HepG2 (cell line): ENCODE measurements around the gene VAMP2. TPM values are rescaled to one million over a fixed set of nuclear protein-coding genes. Genes with fewer than 3 reads are reported as not detected.

ENCODE experiments used
- FOXK1 ChIP-seq: sonication (generic); formaldehyde crosslinking; IDR thresholded peaks from 2 replicates; pipeline ENCODE4 v1.4.0; 2020; ENCODE audit warnings: low read depth, missing genetic modification reagents, borderline replicate concordance
- GPN1 ChIP-seq: sonication (generic); formaldehyde crosslinking; IDR thresholded peaks from 2 replicates; pipeline ENCODE4 v1.5.1; 2020; ENCODE audit warnings: missing genetic modification reagents, borderline replicate concordance
- KAT2B ChIP-seq: fragments of 150-350 bp; IDR thresholded peaks from 2 replicates; pipeline ENCODE4 v1.6.1; 2014; ENCODE audit warnings: low read depth, low read length, borderline replicate concordance
- KDM6A ChIP-seq: IDR thresholded peaks from 2 replicates; pipeline ENCODE4 v1.6.1; 2016; ENCODE audit warnings: low read depth
- MAF1 ChIP-seq: sonication (generic); formaldehyde crosslinking; IDR thresholded peaks from 2 replicates; pipeline ENCODE4 v1.5.0; 2020; ENCODE audit warnings: missing genetic modification reagents, borderline replicate concordance
- NCOA1 ChIP-seq: sonication (generic); formaldehyde crosslinking; IDR thresholded peaks from 2 replicates; pipeline ENCODE4 v1.9.0; 2021; ENCODE audit warnings: missing genetic modification reagents
- NFIC ChIP-seq: IDR thresholded peaks from 2 replicates; pipeline ENCODE4 v1.6.1; 2012; ENCODE audit warnings: mild to moderate bottlenecking, low read length, inconsistent platforms
- NR2F2 ChIP-seq: IDR thresholded peaks from 2 replicates; pipeline ENCODE4 v1.6.1; 2012; ENCODE audit warnings: low read depth, inconsistent platforms, borderline replicate concordance
- RXRA ChIP-seq: sonication (generic); formaldehyde crosslinking; IDR thresholded peaks from 2 replicates; pipeline ENCODE4 v1.5.1; 2020; ENCODE audit warnings: missing genetic modification reagents
- ZFP90 ChIP-seq: sonication (generic); formaldehyde crosslinking; IDR thresholded peaks from 2 replicates; pipeline ENCODE4 v1.8.0; 2022; ENCODE audit warnings: missing genetic modification reagents, mild to moderate bottlenecking, inconsistent platforms, borderline replicate concordance
- ZNF562 ChIP-seq: sonication (generic); formaldehyde crosslinking; IDR thresholded peaks from 2 replicates; pipeline ENCODE4 v1.8.0; 2022; ENCODE audit warnings: missing genetic modification reagents, borderline replicate concordance
- ZNF660 ChIP-seq: sonication (generic); formaldehyde crosslinking; IDR thresholded peaks from 2 replicates; pipeline ENCODE4 v1.5.1; 2020; ENCODE audit warnings: mild to moderate bottlenecking, low read depth, missing genetic modification reagents, borderline replicate concordance
- ZNF709 ChIP-seq: sonication (generic); formaldehyde crosslinking; IDR thresholded peaks from 2 replicates; pipeline ENCODE4 v1.5.0; 2020; ENCODE audit warnings: mild to moderate bottlenecking, missing genetic modification reagents
- ZNF768 ChIP-seq: sonication (generic); formaldehyde crosslinking; IDR thresholded peaks from 2 replicates; pipeline ENCODE4 v1.4.0; 2020; ENCODE audit warnings: missing genetic modification reagents
- polyA plus RNA-seq, 8 experiments: library from polyadenylated mRNA; depleted of rRNA in 3 of 8; stranded (reverse) in 7 of 8; unstranded in 1 of 8; fragments of >200 nt; fragmentation: Illumina TruSeq in 4 of 8; extraction: Trizol in 4 of 8; gene quantifications; 2 replicates each; pipeline versions ENCODE4 v1.2.1 to v1.2.3, GENCODE V29; 2011 to 2016; ENCODE audit warnings: low read depth in 4 of 8, missing spikeins in 1 of 8, mixed read lengths in 1 of 8; ENCODE audit not compliant: insufficient read depth in 1 of 8
- total RNA-seq, 5 experiments: library from RNA; depleted of rRNA; stranded (reverse); fragments of >200 nt; fragmentation: Illumina TruSeq; extraction: Trizol; gene quantifications; 2 replicates each; pipeline ENCODE4 v1.2.3, GENCODE V29; 2016; ENCODE audit warnings: low read depth in 1 of 5
- TF ChIP-seq, protein P1 (sequence below): sonication (generic); formaldehyde crosslinking; IDR thresholded peaks from 2 replicates; pipeline ENCODE4; 2020; ENCODE audit warnings: missing genetic modification reagents, mild to moderate bottlenecking, borderline replicate concordance
- TF ChIP-seq, protein P2 (sequence below): sonication (generic); formaldehyde crosslinking; IDR thresholded peaks from 2 replicates; pipeline ENCODE4 v1.9.0; 2022; ENCODE audit warnings: missing genetic modification reagents, mild to moderate bottlenecking, borderline replicate concordance
- TF ChIP-seq, protein P3 (sequence below): sonication (generic); formaldehyde crosslinking; IDR thresholded peaks from 2 replicates; pipeline ENCODE4 v1.4.0; 2020; ENCODE audit warnings: mild to moderate bottlenecking, missing genetic modification reagents
- TF ChIP-seq, protein P4 (sequence below): sonication (generic); formaldehyde crosslinking; IDR thresholded peaks from 2 replicates; pipeline ENCODE4 v1.8.0; 2022; ENCODE audit warnings: missing genetic modification reagents, mild to moderate bottlenecking, borderline replicate concordance
- TF ChIP-seq, protein P5 (sequence below): IDR thresholded peaks from 2 replicates; pipeline ENCODE4 v1.6.1; 2018; ENCODE audit warnings: missing genetic modification reagents, mild to moderate bottlenecking, missing compliant biosample characterization

The VAMP2 gene
- total and polyA plus RNA-seq, 2 of the 13 experiments (the other 11 are each of a cell fraction or from before 2014, with no cell fraction given): 3.9 to 17.2 TPM

DNA sequence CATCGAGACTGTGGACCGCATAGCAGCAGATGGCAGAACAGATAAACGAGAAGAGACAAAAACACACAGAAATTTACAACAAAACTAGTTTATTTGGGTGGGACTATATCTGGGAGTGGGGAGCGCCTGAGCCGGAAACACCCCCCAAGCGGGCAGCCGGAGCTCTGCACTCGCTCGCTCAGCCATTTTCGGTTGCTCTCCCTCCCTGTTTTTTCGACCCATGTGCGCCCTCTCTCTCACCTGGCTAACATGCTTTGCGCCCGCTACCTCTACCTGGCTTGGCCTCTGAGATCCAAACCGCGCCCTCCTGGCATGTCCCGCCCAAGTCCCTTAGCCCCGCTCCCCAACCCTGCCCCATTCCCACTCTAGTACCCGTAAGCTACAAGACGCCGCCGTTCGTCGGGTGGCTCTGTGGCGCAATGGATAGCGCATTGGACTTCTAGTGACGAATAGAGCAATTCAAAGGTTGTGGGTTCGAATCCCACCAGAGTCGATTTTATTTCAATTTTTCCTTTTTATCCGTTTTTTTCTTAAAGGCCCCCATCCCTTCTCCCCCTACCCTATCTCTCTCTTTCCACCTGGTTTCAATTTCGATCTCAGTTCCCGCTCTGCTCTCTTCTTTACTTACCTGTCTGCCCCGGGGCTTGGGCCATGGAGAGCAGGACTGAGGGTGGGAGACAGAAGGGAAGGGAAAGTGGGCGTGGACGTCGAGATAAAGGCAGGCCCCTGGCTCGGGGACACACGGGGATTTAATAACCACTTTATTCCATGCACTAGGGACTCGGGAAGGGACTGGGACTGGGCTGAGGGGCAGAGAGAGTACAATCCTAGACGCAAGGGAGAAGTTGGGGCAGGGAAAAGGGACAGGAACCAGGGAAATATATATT lies 42.0 kb downstream of the VAMP2 start (continued):
- TF ChIP-seq RXRA (CRISPR knock-in tag) (peak; percentile 38), NFIC (0 out of 2 replicates have a peak, but pooled peaks have one; percentile 31), NR2F2 (peak; percentile 50; the same call in 1 of the 2 replicates), ZNF562 (CRISPR knock-in tag) (no peak), NCOA1 (CRISPR knock-in tag) (0 out of 2 replicates have a peak, but pooled peaks have one; percentile 51), ZNF709 (CRISPR knock-in tag) (0 out of 2 replicates have a peak, but pooled peaks have one; percentile 36), ZNF660 (no peak), ZNF768 (CRISPR knock-in tag) (0 out of 2 replicates have a peak, but pooled peaks have one; percentile 49), MAF1 (CRISPR knock-in tag) (peak; percentile 93; the same call in 1 of the 2 replicates), KAT2B (no peak), ZFP90 (0 out of 2 replicates have a peak, but pooled peaks have one; percentile 7), GPN1 (CRISPR knock-in tag) (no peak), FOXK1 (peak; percentile 44; the same call in 1 of the 2 replicates), KDM6A (CRISPR knock-in tag) (no peak)
- TF ChIP-seq, protein P1, sequence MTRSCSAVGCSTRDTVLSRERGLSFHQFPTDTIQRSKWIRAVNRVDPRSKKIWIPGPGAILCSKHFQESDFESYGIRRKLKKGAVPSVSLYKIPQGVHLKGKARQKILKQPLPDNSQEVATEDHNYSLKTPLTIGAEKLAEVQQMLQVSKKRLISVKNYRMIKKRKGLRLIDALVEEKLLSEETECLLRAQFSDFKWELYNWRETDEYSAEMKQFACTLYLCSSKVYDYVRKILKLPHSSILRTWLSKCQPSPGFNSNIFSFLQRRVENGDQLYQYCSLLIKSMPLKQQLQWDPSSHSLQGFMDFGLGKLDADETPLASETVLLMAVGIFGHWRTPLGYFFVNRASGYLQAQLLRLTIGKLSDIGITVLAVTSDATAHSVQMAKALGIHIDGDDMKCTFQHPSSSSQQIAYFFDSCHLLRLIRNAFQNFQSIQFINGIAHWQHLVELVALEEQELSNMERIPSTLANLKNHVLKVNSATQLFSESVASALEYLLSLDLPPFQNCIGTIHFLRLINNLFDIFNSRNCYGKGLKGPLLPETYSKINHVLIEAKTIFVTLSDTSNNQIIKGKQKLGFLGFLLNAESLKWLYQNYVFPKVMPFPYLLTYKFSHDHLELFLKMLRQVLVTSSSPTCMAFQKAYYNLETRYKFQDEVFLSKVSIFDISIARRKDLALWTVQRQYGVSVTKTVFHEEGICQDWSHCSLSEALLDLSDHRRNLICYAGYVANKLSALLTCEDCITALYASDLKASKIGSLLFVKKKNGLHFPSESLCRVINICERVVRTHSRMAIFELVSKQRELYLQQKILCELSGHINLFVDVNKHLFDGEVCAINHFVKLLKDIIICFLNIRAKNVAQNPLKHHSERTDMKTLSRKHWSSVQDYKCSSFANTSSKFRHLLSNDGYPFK (CRISPR knock-in tag): peak; percentile 83; the same call in 1 of the 2 replicates
- TF ChIP-seq, protein P2, sequence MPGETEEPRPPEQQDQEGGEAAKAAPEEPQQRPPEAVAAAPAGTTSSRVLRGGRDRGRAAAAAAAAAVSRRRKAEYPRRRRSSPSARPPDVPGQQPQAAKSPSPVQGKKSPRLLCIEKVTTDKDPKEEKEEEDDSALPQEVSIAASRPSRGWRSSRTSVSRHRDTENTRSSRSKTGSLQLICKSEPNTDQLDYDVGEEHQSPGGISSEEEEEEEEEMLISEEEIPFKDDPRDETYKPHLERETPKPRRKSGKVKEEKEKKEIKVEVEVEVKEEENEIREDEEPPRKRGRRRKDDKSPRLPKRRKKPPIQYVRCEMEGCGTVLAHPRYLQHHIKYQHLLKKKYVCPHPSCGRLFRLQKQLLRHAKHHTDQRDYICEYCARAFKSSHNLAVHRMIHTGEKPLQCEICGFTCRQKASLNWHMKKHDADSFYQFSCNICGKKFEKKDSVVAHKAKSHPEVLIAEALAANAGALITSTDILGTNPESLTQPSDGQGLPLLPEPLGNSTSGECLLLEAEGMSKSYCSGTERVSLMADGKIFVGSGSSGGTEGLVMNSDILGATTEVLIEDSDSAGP (CRISPR knock-in tag): peak; percentile 64; the same call in 1 of the 2 replicates
- TF ChIP-seq, protein P3, sequence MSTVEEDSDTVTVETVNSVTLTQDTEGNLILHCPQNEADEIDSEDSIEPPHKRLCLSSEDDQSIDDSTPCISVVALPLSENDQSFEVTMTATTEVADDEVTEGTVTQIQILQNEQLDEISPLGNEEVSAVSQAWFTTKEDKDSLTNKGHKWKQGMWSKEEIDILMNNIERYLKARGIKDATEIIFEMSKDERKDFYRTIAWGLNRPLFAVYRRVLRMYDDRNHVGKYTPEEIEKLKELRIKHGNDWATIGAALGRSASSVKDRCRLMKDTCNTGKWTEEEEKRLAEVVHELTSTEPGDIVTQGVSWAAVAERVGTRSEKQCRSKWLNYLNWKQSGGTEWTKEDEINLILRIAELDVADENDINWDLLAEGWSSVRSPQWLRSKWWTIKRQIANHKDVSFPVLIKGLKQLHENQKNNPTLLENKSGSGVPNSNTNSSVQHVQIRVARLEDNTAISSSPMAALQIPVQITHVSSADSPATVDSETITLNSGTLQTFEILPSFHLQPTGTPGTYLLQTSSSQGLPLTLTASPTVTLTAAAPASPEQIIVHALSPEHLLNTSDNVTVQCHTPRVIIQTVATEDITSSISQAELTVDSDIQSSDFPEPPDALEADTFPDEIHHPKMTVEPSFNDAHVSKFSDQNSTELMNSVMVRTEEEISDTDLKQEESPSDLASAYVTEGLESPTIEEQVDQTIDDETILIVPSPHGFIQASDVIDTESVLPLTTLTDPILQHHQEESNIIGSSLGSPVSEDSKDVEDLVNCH (CRISPR knock-in tag): no peak
- TF ChIP-seq, protein P4, sequence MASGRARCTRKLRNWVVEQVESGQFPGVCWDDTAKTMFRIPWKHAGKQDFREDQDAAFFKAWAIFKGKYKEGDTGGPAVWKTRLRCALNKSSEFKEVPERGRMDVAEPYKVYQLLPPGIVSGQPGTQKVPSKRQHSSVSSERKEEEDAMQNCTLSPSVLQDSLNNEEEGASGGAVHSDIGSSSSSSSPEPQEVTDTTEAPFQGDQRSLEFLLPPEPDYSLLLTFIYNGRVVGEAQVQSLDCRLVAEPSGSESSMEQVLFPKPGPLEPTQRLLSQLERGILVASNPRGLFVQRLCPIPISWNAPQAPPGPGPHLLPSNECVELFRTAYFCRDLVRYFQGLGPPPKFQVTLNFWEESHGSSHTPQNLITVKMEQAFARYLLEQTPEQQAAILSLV (CRISPR knock-in tag): peak; percentile 67; the same call in 1 of the 2 replicates
- TF ChIP-seq, protein P5, sequence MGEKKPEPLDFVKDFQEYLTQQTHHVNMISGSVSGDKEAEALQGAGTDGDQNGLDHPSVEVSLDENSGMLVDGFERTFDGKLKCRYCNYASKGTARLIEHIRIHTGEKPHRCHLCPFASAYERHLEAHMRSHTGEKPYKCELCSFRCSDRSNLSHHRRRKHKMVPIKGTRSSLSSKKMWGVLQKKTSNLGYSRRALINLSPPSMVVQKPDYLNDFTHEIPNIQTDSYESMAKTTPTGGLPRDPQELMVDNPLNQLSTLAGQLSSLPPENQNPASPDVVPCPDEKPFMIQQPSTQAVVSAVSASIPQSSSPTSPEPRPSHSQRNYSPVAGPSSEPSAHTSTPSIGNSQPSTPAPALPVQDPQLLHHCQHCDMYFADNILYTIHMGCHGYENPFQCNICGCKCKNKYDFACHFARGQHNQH (CRISPR knock-in tag): peak; percentile 9
